H1 (cell line): ENCODE data around the gene RAB30. TPM values are rescaled to one million over a fixed set of nuclear protein-coding genes. Genes with fewer than 3 reads are reported as not detected.

Experiments used
- CTCF ChIA-PET: fragments of 300-600 bp; sonication (Branson Sonifier 250); formaldehyde crosslinking; loops from one replicate; lab custom pipeline; 2021; ENCODE audit not compliant: partially characterized antibody; lab: Charles Lee
- POLR2A ChIA-PET: fragments of 300-600 bp; sonication (Branson Sonifier 250); formaldehyde crosslinking; loops from one replicate; lab custom pipeline; 2021; ENCODE audit warnings: inconsistent platforms; ENCODE audit not compliant: partially characterized antibody; lab: Charles Lee
- DNase-seq, 2 experiments: peaks; one replicate each; pipeline versions ENCODE4 v3.0.0 to v3.0.0-alpha.2; 2010 to 2022; ENCODE audit warnings: low spot score in 2 of 2, low read depth in 1 of 2, mixed read lengths in 1 of 2
- FAIRE-seq: peaks from 2 replicates; lab custom pipeline; 2011; peaks lifted over from hg19 to GRCh38; lab: Jason Lieb, UNC
- H2AFZ ChIP-seq: 2 replicates; pipeline ENCODE4 v1.8.1; 2012; ENCODE audit warnings: low read length, inconsistent platforms
- H2AK5ac ChIP-seq: 2 replicates; pipeline ENCODE4 v1.6.1; 2013; ENCODE audit warnings: low read depth, low read length
- H2BK120ac ChIP-seq: replicated peaks from 2 replicates; pipeline ENCODE3; 2013; ENCODE audit warnings: low read depth, low read length, inconsistent platforms
- H2BK12ac ChIP-seq: 2 replicates; pipeline ENCODE4 v1.6.1; 2013; ENCODE audit warnings: low read depth, low read length
- H2BK15ac ChIP-seq: 2 replicates; pipeline ENCODE4 v1.6.1; 2013; ENCODE audit warnings: low read length
- H2BK20ac ChIP-seq: 2 replicates; pipeline ENCODE4 v1.6.1; 2013; ENCODE audit warnings: low read length
- H2BK5ac ChIP-seq: 2 replicates; pipeline ENCODE4 v1.6.1; 2013; ENCODE audit warnings: low read depth, low read length
- H3K14ac ChIP-seq: 2 replicates; pipeline ENCODE4 v1.6.1; 2013; ENCODE audit warnings: inconsistent platforms; ENCODE audit not compliant: insufficient read length
- H3K18ac ChIP-seq: 2 replicates; pipeline ENCODE4 v1.6.1; 2013; ENCODE audit warnings: low read length; ENCODE audit errors: extremely low read depth
- H3K23ac ChIP-seq: 2 replicates; pipeline ENCODE4 v1.6.1; 2013; ENCODE audit warnings: inconsistent platforms; ENCODE audit not compliant: insufficient read length
- H3K23me2 ChIP-seq: 2 replicates; pipeline ENCODE4 v1.6.1; 2013; ENCODE audit warnings: low read depth, low read length
- H3K27ac ChIP-seq: 2 replicates; pipeline ENCODE4 v1.6.1; 2011; ENCODE audit warnings: low read depth, low read length, inconsistent platforms
- H3K27me3 ChIP-seq, 4 experiments: replicated peaks in 1 of 4; 1 replicate in 1 of 4; 2 replicates in 3 of 4; pipeline versions ENCODE4 v1.6.1 to v1.8.1; 2011 to 2013; ENCODE audit warnings: low read length in 3 of 4, mild to moderate bottlenecking in 3 of 4, inconsistent platforms in 2 of 4, mixed read lengths in 2 of 4, moderate library complexity in 1 of 4; ENCODE audit not compliant: control insufficient read depth in 3 of 4, insufficient read depth in 3 of 4; ENCODE audit errors: extremely low read depth in 1 of 4
- H3K36me3 ChIP-seq, 4 experiments: 2 replicates each; pipeline versions ENCODE4 v1.6.1 to v1.8.1; 2011 to 2013; ENCODE audit warnings: mild to moderate bottlenecking in 4 of 4, low read length in 3 of 4, moderate library complexity in 2 of 4, control low read depth in 1 of 4, inconsistent platforms in 1 of 4; ENCODE audit not compliant: insufficient read depth in 4 of 4, control insufficient read depth in 2 of 4
- H3K4ac ChIP-seq: replicated peaks from 2 replicates; pipeline ENCODE3; 2013; ENCODE audit warnings: low read length, low read depth, mixed read lengths, inconsistent platforms; ENCODE audit not compliant: insufficient read length
- H3K4me1 ChIP-seq, 4 experiments: replicated peaks in 1 of 4; 1 replicate in 1 of 4; 2 replicates in 3 of 4; pipeline versions ENCODE4 v1.6.1 to v1.8.1; 2011 to 2013; ENCODE audit warnings: low read length in 3 of 4, inconsistent platforms in 2 of 4, mixed read lengths in 1 of 4; ENCODE audit not compliant: insufficient read depth in 4 of 4, control insufficient read depth in 3 of 4
- H3K4me2 ChIP-seq, 2 experiments: 2 replicates each; pipeline versions ENCODE4 v1.6.1 to v1.8.1; 2011 to 2013; ENCODE audit warnings: low read depth in 2 of 2, low read length in 2 of 2, control low read depth in 1 of 2, inconsistent platforms in 1 of 2, mild to moderate bottlenecking in 1 of 2; ENCODE audit not compliant: insufficient read depth in 1 of 2
- H3K4me3 ChIP-seq, 4 experiments: fragments of 200-600, 300-600 bp in 1 of 4; sonication (generic), shearing (Covaris generic), sonication (Bioruptor Twin) in 1 of 4; 2 replicates each; pipeline versions ENCODE4 v1.5.1 to v1.8.1; 2011 to 2016; ENCODE audit warnings: low read length in 4 of 4, low read depth in 3 of 4, control low read depth in 2 of 4, inconsistent platforms in 2 of 4, mild to moderate bottlenecking in 2 of 4, mixed read lengths in 1 of 4, moderate library complexity in 1 of 4; ENCODE audit not compliant: insufficient read depth in 2 of 4; ENCODE audit errors: extremely low read depth in 1 of 4
- H3K56ac ChIP-seq: replicated peaks from 2 replicates; pipeline ENCODE3; 2013; ENCODE audit warnings: low read depth, mild to moderate bottlenecking, mixed read lengths, low read length, inconsistent platforms; ENCODE audit not compliant: insufficient read length
- H3K79me1 ChIP-seq: 2 replicates; pipeline ENCODE4 v1.6.1; 2013; ENCODE audit warnings: low read depth, low read length, control low read depth
- H3K79me2 ChIP-seq, 2 experiments: 2 replicates each; pipeline versions ENCODE4 v1.6.1 to v1.8.1; 2012 to 2013; ENCODE audit warnings: low read length in 2 of 2, mild to moderate bottlenecking in 2 of 2, inconsistent platforms in 1 of 2; ENCODE audit not compliant: insufficient read depth in 2 of 2, control insufficient read depth in 1 of 2
- H3K9ac ChIP-seq, 4 experiments: replicated peaks in 1 of 4; 1 replicate in 1 of 4; 2 replicates in 3 of 4; pipeline versions ENCODE4 v1.6.1 to v1.8.1; 2011 to 2013; ENCODE audit warnings: low read depth in 3 of 4, low read length in 3 of 4, control low read depth in 2 of 4, mild to moderate bottlenecking in 2 of 4, moderate library complexity in 2 of 4, inconsistent platforms in 1 of 4; ENCODE audit errors: extremely low read depth in 1 of 4
- H3K9me3 ChIP-seq, 2 experiments: 2 replicates each; pipeline versions ENCODE4 v1.6.1 to v1.8.1; 2012 to 2013; ENCODE audit warnings: mild to moderate bottlenecking in 2 of 2, moderate library complexity in 2 of 2, control low read depth in 1 of 2, inconsistent platforms in 1 of 2, low read depth in 1 of 2, low read length in 1 of 2, mixed read lengths in 1 of 2; ENCODE audit not compliant: insufficient read depth in 2 of 2
- H4K20me1 ChIP-seq, 2 experiments: replicated peaks in 1 of 2; 2 replicates each; pipeline versions ENCODE3 to v1.8.1; 2011 to 2013; ENCODE audit warnings: inconsistent platforms in 2 of 2, low read length in 2 of 2, mild to moderate bottlenecking in 1 of 2; ENCODE audit not compliant: insufficient read depth in 2 of 2, control insufficient read depth in 1 of 2
- H4K5ac ChIP-seq: 2 replicates; pipeline ENCODE4 v1.6.1; 2013; ENCODE audit warnings: low read length, low read depth, mixed read lengths, inconsistent platforms; ENCODE audit not compliant: insufficient read length
- H4K8ac ChIP-seq: 2 replicates; pipeline ENCODE4 v1.8.0; 2013; ENCODE audit warnings: mild to moderate bottlenecking, moderate library complexity, low read length, inconsistent platforms; ENCODE audit not compliant: insufficient read depth; ENCODE audit errors: extremely low read depth
- H4K91ac ChIP-seq: replicated peaks from 2 replicates; pipeline ENCODE3; 2013; ENCODE audit warnings: low read length, mixed read lengths, inconsistent platforms; ENCODE audit not compliant: insufficient read length
- EP300 ChIP-seq, 2 experiments: IDR thresholded peaks; 1 replicate in 1 of 2; 2 replicates in 1 of 2; pipeline ENCODE4 v1.6.1; 2011 to 2012; ENCODE audit warnings: low read depth in 2 of 2, low read length in 2 of 2, mild to moderate bottlenecking in 2 of 2, borderline replicate concordance in 1 of 2, inconsistent platforms in 1 of 2, moderate library complexity in 1 of 2
- POLR2A ChIP-seq, 2 experiments: IDR thresholded peaks; 1 replicate in 1 of 2; 2 replicates in 1 of 2; pipeline ENCODE4 v1.6.1; 2011; ENCODE audit warnings: low read depth in 2 of 2, low read length in 2 of 2, mild to moderate bottlenecking in 2 of 2; ENCODE audit errors: control extremely low read depth in 1 of 2
- WGBS, 2 experiments: shearing (Covaris generic) in 1 of 2; methylation state at CpG; one replicate each; pipeline versions ENCODE4 v1.1.6 to v1.1.7; 2013 to 2015; ENCODE audit warnings: low lambda C conversion rate in 2 of 2, mixed read lengths in 2 of 2, inconsistent platforms in 1 of 2, low coverage in 1 of 2, missing lambda C conversion rate in 1 of 2; ENCODE audit not compliant: insufficient replicate concordance in 2 of 2, insufficient coverage in 1 of 2, insufficient read length in 1 of 2; ENCODE audit errors: extremely low coverage in 1 of 2, missing lambda C conversion rate in 1 of 2; 5-methylcytosine and 5-hydroxymethylcytosine counted together
- polyA plus RNA-seq, 7 experiments: library from polyadenylated mRNA; depleted of rRNA in 3 of 7; stranded (reverse) in 5 of 7; unstranded in 2 of 7; fragments of >200 nt in 5 of 7; fragments of 200-250 nt in 2 of 7; gene quantifications; 1 replicate in 5 of 7; 2 replicates in 1 of 7; 4 replicates in 1 of 7; pipeline versions ENCODE4 v1.2.1 to v1.2.3, GENCODE V29; 2011 to 2013; ENCODE audit warnings: missing spikeins in 2 of 7, mixed read lengths in 2 of 7
- total RNA-seq: library from RNA; stranded (reverse); fragmentation: NEBNext Ultra II Directional; extraction: Animal tissue kit (Norgen Biotek cat#: 25700); gene quantifications from 2 replicates; pipeline ENCODE4 v1.2.1, GENCODE V29; 2021

RAB30 gene
- total and polyA plus RNA-seq, 2 of the 8 experiments (the other 6 are each of a cell fraction or from before 2014, with no cell fraction given) = 1.6 to 11.7 TPM

DNA sequence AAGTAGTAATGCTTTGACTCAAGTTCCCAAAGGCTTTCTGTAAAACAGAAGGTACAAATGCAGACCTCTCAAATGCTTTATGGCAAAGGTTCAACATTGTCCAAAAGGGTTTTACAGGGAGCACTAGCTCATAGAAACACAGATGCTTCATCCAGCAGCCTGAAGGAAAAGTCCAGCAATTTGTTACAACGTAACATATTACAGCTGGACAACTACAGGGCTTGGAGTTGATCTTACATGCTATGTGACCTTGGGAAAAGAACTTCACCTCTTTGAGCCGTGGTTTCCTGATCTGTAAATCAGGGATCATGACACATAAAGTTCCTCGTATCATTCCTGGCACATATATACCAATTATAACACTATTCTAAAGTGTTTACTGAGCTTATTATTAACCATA is 85.3 kb downstream of the RAB30 start:
- H3K4me3 ChIP-seq = no peak overlapping the region
- H2BK15ac ChIP-seq = no peak overlapping the region
- H3K27ac ChIP-seq = no peak overlapping the region
- H3K14ac ChIP-seq = no peak overlapping the region
- POLR2A ChIA-PET = no interaction called here
- H2AFZ ChIP-seq = no peak overlapping the region
- no peak overlapping the region for H2BK5ac ChIP-seq
- no peak overlapping the region for H2BK20ac ChIP-seq
- H3K79me2 ChIP-seq = no peaks in the 10 kb centered on the region
- no peak overlapping the region for H3K4me2 ChIP-seq
- WGBS, 2 experiments = 92% methylated on average over 3 of the region's 3 CpGs; no CpG with 5 or more reads in 1 of the 2 experiments
- H3K9me3 ChIP-seq = no peaks in the 10 kb centered on the region
- H4K91ac ChIP-seq = no peak overlapping the region
- no peak overlapping the region for H2AK5ac ChIP-seq
- H2BK120ac ChIP-seq = no peak overlapping the region
- H4K20me1 ChIP-seq = no peaks in the 10 kb centered on the region
- H2BK12ac ChIP-seq = no peak overlapping the region
- no peak for FAIRE-seq
- no peak overlapping the region for H3K56ac ChIP-seq
- H3K4ac ChIP-seq = no peak overlapping the region
- H3K79me1 ChIP-seq = no peaks in the 10 kb centered on the region
- H3K18ac ChIP-seq = no peak overlapping the region
- DNase-seq = no peak
- no peak overlapping the region for H4K8ac ChIP-seq
- H3K27me3 ChIP-seq = no peaks in the 10 kb centered on the region
- no peaks in the 10 kb centered on the region; a peak in 1 of 7 replicates for H3K4me1 ChIP-seq
- TF ChIP-seq POLR2A (IDR thresholded peaks at IDR 0.05; ENCODE audit: control extremely low read depth in 1 of 2, low read depth in 2 of 2, low read length in 2 of 2) (no peak), EP300 (IDR thresholded peaks at IDR 0.05; ENCODE audit: borderline replicate concordance in 1 of 2, low read depth in 2 of 2, low read length in 2 of 2) (no peak)
- no peaks in the 10 kb centered on the region for H3K36me3 ChIP-seq
- no peak overlapping the region for H3K9ac ChIP-seq
- H4K5ac ChIP-seq = no peak overlapping the region
- no peak overlapping the region for H3K23ac ChIP-seq
- H3K23me2 ChIP-seq = no peaks in the 10 kb centered on the region
- CTCF ChIA-PET = interaction anchor here (1.2 to 1.5 kb wide), 2 partner anchors 13 to 119 kb away, joined by 3 to 4 read pairs; no protein-coding TSS in a partner anchor
